Measurements from ENCODE around the gene GTPBP4.
"Not testable (repeated sequence)": the region's sequence is repeated elsewhere in the genome, so short reads cannot be mapped to it uniquely, and the experiment has no call there.

Gene GTPBP4

GRCh38 chr10:1056326-1057105 is 68.3 kb downstream of the GTPBP4 start, which contains the start of gene WDR37:
Gene WDR37 (plus strand): TSS chr10:1056385. CDS start chr10:1072156, 15,771 bp downstream.
- peak in 56 of 58 donors; percentile 26 to 90 (median 80) for DNase-seq

GRCh38 chr10:1057106-1057657 is 68.9 kb downstream of the GTPBP4 start:
- DNase-seq = peak in 1 of 58 donors; percentile 46

GRCh38 chr10:1058017-1058416 is 69.8 kb downstream of the GTPBP4 start:
- DNase-seq = no peak

GRCh38 chr10:1059902-1060301 is 71.7 kb downstream of the GTPBP4 start:
- no peak for DNase-seq

GRCh38 chr10:1061930-1062774 is 73.9 kb downstream of the GTPBP4 start:
- no peak for DNase-seq

- DNase-seq = no peak
Observed at GRCh38 chr10:1063232-1063865, 75.1 kb downstream of the GTPBP4 start.

GRCh38 chr10:1064964-1065247 is 76.7 kb downstream of the GTPBP4 start:
- no peak for DNase-seq

GRCh38 chr10:1066734-1067133 is 78.5 kb downstream of the GTPBP4 start:
- not testable (repeated sequence) for DNase-seq

- no peak for DNase-seq
Observed at GRCh38 chr10:1068380-1069361, 80.4 kb downstream of the GTPBP4 start.

Measured in anterior cingulate cortex (tissue), 58 donors.